HepG2 (cell line): ENCODE measurements around the gene SYDE1. TPM values are rescaled to one million over a fixed set of nuclear protein-coding genes. Genes with fewer than 3 reads are reported as not detected.

Source experiments
- polyA plus RNA-seq, 8 experiments: library from polyadenylated mRNA; depleted of rRNA in 3 of 8; stranded (reverse) in 7 of 8; unstranded in 1 of 8; fragments of >200 nt; fragmentation: Illumina TruSeq in 4 of 8; extraction: Trizol in 4 of 8; gene quantifications; 2 replicates each; pipeline versions ENCODE4 v1.2.1 to v1.2.3, GENCODE V29; 2011 to 2016; ENCODE audit warnings: low read depth in 4 of 8, missing spikeins in 1 of 8, mixed read lengths in 1 of 8; ENCODE audit not compliant: insufficient read depth in 1 of 8
- small RNA-seq, 3 experiments: library from RNA; depleted of rRNA; stranded (forward); fragments of <200 nt; gene quantifications; one replicate each; pipeline ENCODE3, GENCODE V24; 2012; ENCODE audit warnings: low read depth in 2 of 3, low replicate concordance in 1 of 3; ENCODE audit not compliant: insufficient read length in 3 of 3, insufficient read depth in 2 of 3
- total RNA-seq, 5 experiments: library from RNA; depleted of rRNA; stranded (reverse); fragments of >200 nt; fragmentation: Illumina TruSeq; extraction: Trizol; gene quantifications; 2 replicates each; pipeline ENCODE4 v1.2.3, GENCODE V29; 2016; ENCODE audit warnings: low read depth in 1 of 5

The SYDE1 gene
- total and polyA plus RNA-seq, 2 of the 13 experiments (the other 11 are each of a cell fraction or from before 2014, with no cell fraction given): 4.3 to 13.6 TPM

Small RNAs within 50 kb of the gene (small RNA-seq; reads per million reads assigned to genes)
- 0 reads per million in 3 experiments for gene RNU6-782P

Other genes starting within 250 kb of the SYDE1 start
- not detected in 2 replicates for gene OR7A17, start 221.3 kb upstream of the SYDE1 start, total RNA-seq (2016; rRNA removed; fragmentation: Illumina TruSeq; extraction: Trizol)
- gene OR7A17, start 221.3 kb upstream of the SYDE1 start, polyA plus RNA-seq (2011; rRNA removed): not detected in 2 replicates
- gene OR7C2, start 165.9 kb upstream of the SYDE1 start, total RNA-seq (2016; rRNA removed; fragmentation: Illumina TruSeq; extraction: Trizol): not detected in 2 replicates
- gene OR7C2, start 165.9 kb upstream of the SYDE1 start, polyA plus RNA-seq (2011; rRNA removed): not detected in 2 replicates
- gene SLC1A6, start 127.5 kb upstream of the SYDE1 start, total RNA-seq (2016; rRNA removed; fragmentation: Illumina TruSeq; extraction: Trizol): not detected in 2 replicates
- not detected in 2 replicates for gene SLC1A6, start 127.5 kb upstream of the SYDE1 start, polyA plus RNA-seq (2011; rRNA removed)
- gene CASP14, start 57.9 kb upstream of the SYDE1 start, total RNA-seq (2016; rRNA removed; fragmentation: Illumina TruSeq; extraction: Trizol): not detected in 2 replicates
- gene CASP14, start 57.9 kb upstream of the SYDE1 start, polyA plus RNA-seq (2011; rRNA removed): not detected in 2 replicates
- not detected in 2 replicates for gene OR1I1, start 25.2 kb upstream of the SYDE1 start, total RNA-seq (2016; rRNA removed; fragmentation: Illumina TruSeq; extraction: Trizol)
- not detected in 2 replicates for gene OR1I1, start 25.2 kb upstream of the SYDE1 start, polyA plus RNA-seq (2011; rRNA removed)
- 0.09 TPM in 1 of 2 replicates, not detected in the other for gene NOTCH3, start 93.6 kb downstream of the SYDE1 start, total RNA-seq (2016; rRNA removed; fragmentation: Illumina TruSeq; extraction: Trizol)
- 0.28 and 0.43 TPM in 2 replicates for gene NOTCH3, start 93.6 kb downstream of the SYDE1 start, polyA plus RNA-seq (2011; rRNA removed)
- gene EPHX3, start 125.0 kb downstream of the SYDE1 start, total RNA-seq (2016; rRNA removed; fragmentation: Illumina TruSeq; extraction: Trizol): 0.07 TPM in 1 of 2 replicates, not detected in the other
- 0.15 and 0.17 TPM in 2 replicates for gene EPHX3, start 125.0 kb downstream of the SYDE1 start, polyA plus RNA-seq (2011; rRNA removed)
- gene BRD4, start 225.1 kb downstream of the SYDE1 start, total RNA-seq (2016; rRNA removed; fragmentation: Illumina TruSeq; extraction: Trizol): 11.4 TPM in 2 replicates
- 10.5 TPM in 2 replicates for gene BRD4, start 225.1 kb downstream of the SYDE1 start, polyA plus RNA-seq (2011; rRNA removed)